ACC112 (cell line): Measurements from ENCODE around the gene MAPK10.

Source experiments
- H2AFZ ChIP-seq: fragments of 200-600 bp; sonication (generic); one replicate; pipeline ENCODE4 v1.6.0; 2017; ENCODE audit warnings: antibody characterized with exemption, low read length; ENCODE audit not compliant: unreplicated experiment
- H3K27ac ChIP-seq: fragments of 200-600 bp; sonication (generic); 2 replicates; pipeline ENCODE4 v1.5.1; 2014; ENCODE audit warnings: low read depth, mild to moderate bottlenecking, antibody characterized with exemption, low read length, moderate library complexity
- H3K27me3 ChIP-seq: fragments of 200-600 bp; sonication (generic); 2 replicates; pipeline ENCODE4 v1.6.1; 2014; ENCODE audit warnings: mild to moderate bottlenecking, antibody characterized with exemption, low read length, moderate library complexity, mixed read lengths; ENCODE audit not compliant: insufficient read depth
- H3K36me3 ChIP-seq: fragments of 200-600 bp; sonication (generic); 2 replicates; pipeline ENCODE4 v1.6.1; 2016; ENCODE audit warnings: mild to moderate bottlenecking, antibody characterized with exemption, low read length, moderate library complexity, mixed read lengths; ENCODE audit not compliant: insufficient read depth
- H3K4me1 ChIP-seq: fragments of 200-600 bp; sonication (generic); one replicate; pipeline ENCODE4 v1.6.1; 2016; ENCODE audit warnings: low read length, mixed read lengths; ENCODE audit not compliant: insufficient read depth, unreplicated experiment, control insufficient read depth
- H3K4me3 ChIP-seq: fragments of 200-600 bp; sonication (generic); 2 replicates; pipeline ENCODE4 v1.5.1; 2014; ENCODE audit warnings: mild to moderate bottlenecking, low read depth, low read length
- H3K79me2 ChIP-seq: fragments of 200-600 bp; sonication (generic); one replicate; pipeline ENCODE4 v1.6.0; 2016; ENCODE audit warnings: low read length; ENCODE audit not compliant: control insufficient read depth, unreplicated experiment, insufficient read depth

MAPK10 gene

GRCh38 chr4:86280246-86280645 is 79.6 kb downstream of the MAPK10 start:
- Histone ChIP-seq H3K4me1 (no peaks in the 10 kb centered on the region), H3K79me2 (no peaks in the 10 kb centered on the region), H2AFZ (no peak overlapping the region), H3K27ac (no peak overlapping the region), H3K27me3 (no peaks in the 10 kb centered on the region), H3K4me3 (no peak overlapping the region), H3K36me3 (no peaks in the 10 kb centered on the region)

- no peaks in the 10 kb centered on the region for H3K27me3 ChIP-seq
- H2AFZ ChIP-seq: no peak overlapping the region
- no peaks in the 10 kb centered on the region for H3K4me1 ChIP-seq
- no peak overlapping the region for H3K27ac ChIP-seq
- no peaks in the 10 kb centered on the region for H3K36me3 ChIP-seq
- H3K4me3 ChIP-seq: no peak overlapping the region
- no peaks in the 10 kb centered on the region for H3K79me2 ChIP-seq
Observed at GRCh38 chr4:86279293-86279960, 80.4 kb downstream of the MAPK10 start.

GRCh38 chr4:86278126-86278525 is 81.7 kb downstream of the MAPK10 start:
- H3K4me1 ChIP-seq: no peaks in the 10 kb centered on the region
- H3K79me2 ChIP-seq: no peaks in the 10 kb centered on the region
- H3K36me3 ChIP-seq: no peaks in the 10 kb centered on the region
- no peaks in the 10 kb centered on the region for H3K27me3 ChIP-seq
- H3K4me3 ChIP-seq: no peak overlapping the region
- H2AFZ ChIP-seq: no peak overlapping the region
- no peak overlapping the region for H3K27ac ChIP-seq

- Histone ChIP-seq H3K27ac (no peak overlapping the region), H3K36me3 (no peaks in the 10 kb centered on the region), H2AFZ (no peak overlapping the region), H3K79me2 (no peaks in the 10 kb centered on the region), H3K4me3 (no peak overlapping the region), H3K4me1 (no peaks in the 10 kb centered on the region), H3K27me3 (no peaks in the 10 kb centered on the region)
Observed at GRCh38 chr4:86274642-86275041, 85.2 kb downstream of the MAPK10 start.

GRCh38 chr4:86272669-86273068 is 87.2 kb downstream of the MAPK10 start:
- Histone ChIP-seq H3K79me2 (no peaks in the 10 kb centered on the region), H3K4me1 (no peaks in the 10 kb centered on the region), H2AFZ (no peak overlapping the region), H3K4me3 (no peak overlapping the region), H3K36me3 (no peaks in the 10 kb centered on the region), H3K27ac (no peak overlapping the region), H3K27me3 (no peaks in the 10 kb centered on the region)

GRCh38 chr4:86271057-86271456 is 88.8 kb downstream of the MAPK10 start:
- H3K27me3 ChIP-seq: no peaks in the 10 kb centered on the region
- no peak overlapping the region for H3K4me3 ChIP-seq
- H2AFZ ChIP-seq: no peak overlapping the region
- H3K36me3 ChIP-seq: no peaks in the 10 kb centered on the region
- H3K79me2 ChIP-seq: no peaks in the 10 kb centered on the region
- H3K4me1 ChIP-seq: no peaks in the 10 kb centered on the region
- H3K27ac ChIP-seq: no peak overlapping the region

- Histone ChIP-seq H3K36me3 (no peaks in the 10 kb centered on the region), H3K4me3 (no peak overlapping the region), H3K79me2 (no peaks in the 10 kb centered on the region), H3K4me1 (no peaks in the 10 kb centered on the region), H3K27ac (no peak overlapping the region), H3K27me3 (no peaks in the 10 kb centered on the region), H2AFZ (no peak overlapping the region)
Observed at GRCh38 chr4:86269354-86269753, 90.5 kb downstream of the MAPK10 start.

GRCh38 chr4:86264241-86264640 is 95.6 kb downstream of the MAPK10 start:
- Histone ChIP-seq H2AFZ (no peak overlapping the region), H3K4me3 (no peak overlapping the region), H3K36me3 (no peaks in the 10 kb centered on the region), H3K79me2 (no peaks in the 10 kb centered on the region), H3K27me3 (no peaks in the 10 kb centered on the region), H3K27ac (no peak overlapping the region), H3K4me1 (no peaks in the 10 kb centered on the region)

- no peaks in the 10 kb centered on the region for H3K79me2 ChIP-seq
- H3K36me3 ChIP-seq: no peaks in the 10 kb centered on the region
- no peaks in the 10 kb centered on the region for H3K27me3 ChIP-seq
- no peak overlapping the region for H3K27ac ChIP-seq
- no peak overlapping the region for H3K4me3 ChIP-seq
- no peak overlapping the region for H2AFZ ChIP-seq
- no peaks in the 10 kb centered on the region for H3K4me1 ChIP-seq
Observed at GRCh38 chr4:86261636-86262035, 98.2 kb downstream of the MAPK10 start.

- H3K4me3 ChIP-seq: no peak overlapping the region
- no peak overlapping the region for H3K27ac ChIP-seq
- H3K4me1 ChIP-seq: no peaks in the 10 kb centered on the region
- no peak overlapping the region for H2AFZ ChIP-seq
- H3K36me3 ChIP-seq: no peaks in the 10 kb centered on the region
- H3K79me2 ChIP-seq: no peaks in the 10 kb centered on the region
- no peaks in the 10 kb centered on the region for H3K27me3 ChIP-seq
Observed at GRCh38 chr4:86256086-86256485, 103.8 kb downstream of the MAPK10 start.

GRCh38 chr4:86250619-86251018 is 109.2 kb downstream of the MAPK10 start:
- no peak overlapping the region for H2AFZ ChIP-seq
- no peak overlapping the region for H3K27ac ChIP-seq
- no peaks in the 10 kb centered on the region for H3K27me3 ChIP-seq
- H3K36me3 ChIP-seq: no peaks in the 10 kb centered on the region
- H3K79me2 ChIP-seq: no peaks in the 10 kb centered on the region
- no peak overlapping the region for H3K4me3 ChIP-seq
- H3K4me1 ChIP-seq: no peaks in the 10 kb centered on the region
